ENCODE data around the gene MAP3K1.

Gene MAP3K1

GRCh38 chr5:56850423-56850822 lies 35.1 kb downstream of the MAP3K1 start:
- DNase-seq: no peak

GRCh38 chr5:56851258-56851941 lies 36.1 kb downstream of the MAP3K1 start:
- DNase-seq: peak; percentile 53

DNA sequence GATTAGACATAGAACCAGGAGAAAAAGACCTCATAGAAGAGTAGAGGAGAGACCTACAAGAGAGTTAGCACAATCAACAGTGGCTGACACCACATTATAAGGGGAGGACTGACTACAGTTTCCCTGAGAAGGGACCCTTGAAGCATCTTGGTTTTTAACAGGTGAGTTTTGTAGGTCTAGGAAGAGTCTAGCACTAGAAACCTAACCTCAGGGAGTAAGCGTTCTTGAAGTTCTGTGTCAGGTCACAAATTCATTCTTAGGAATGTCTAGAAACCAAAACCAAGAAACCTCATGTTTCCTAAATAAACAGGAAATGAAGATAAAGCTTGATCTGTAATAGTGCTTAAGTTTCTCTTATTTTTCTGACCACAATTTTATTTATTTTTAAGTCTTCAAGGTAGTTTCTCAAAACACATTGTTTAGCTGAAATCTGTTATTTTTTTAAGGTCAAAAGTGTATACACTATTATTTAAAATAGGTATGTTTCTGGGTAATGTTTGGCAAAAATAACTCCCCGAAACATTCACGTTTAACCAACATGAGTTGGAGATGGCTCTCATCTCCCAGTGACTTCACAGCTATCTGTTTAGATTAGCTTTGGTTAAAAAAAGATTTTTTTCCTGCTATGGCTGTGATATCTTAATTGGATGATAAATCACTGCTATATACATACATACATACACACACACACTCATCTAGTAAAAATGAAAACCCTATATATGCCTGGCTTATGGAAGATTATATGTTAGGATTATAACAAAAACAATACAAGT lies 37.1 kb downstream of the MAP3K1 start:
- peak; percentile 41 for DNase-seq

- no peak for DNase-seq
These were observed 38.3 kb downstream of the MAP3K1 start for GRCh38 chr5:56853698-56854097.

- DNase-seq: no peak
These were observed 39.6 kb downstream of the MAP3K1 start for GRCh38 chr5:56854920-56855319.

- DNase-seq: no peak
These were observed 41.3 kb downstream of the MAP3K1 start for GRCh38 chr5:56856541-56857178.

- DNase-seq: no peak
These were observed 43.6 kb downstream of the MAP3K1 start for GRCh38 chr5:56858777-56859442.

DNA sequence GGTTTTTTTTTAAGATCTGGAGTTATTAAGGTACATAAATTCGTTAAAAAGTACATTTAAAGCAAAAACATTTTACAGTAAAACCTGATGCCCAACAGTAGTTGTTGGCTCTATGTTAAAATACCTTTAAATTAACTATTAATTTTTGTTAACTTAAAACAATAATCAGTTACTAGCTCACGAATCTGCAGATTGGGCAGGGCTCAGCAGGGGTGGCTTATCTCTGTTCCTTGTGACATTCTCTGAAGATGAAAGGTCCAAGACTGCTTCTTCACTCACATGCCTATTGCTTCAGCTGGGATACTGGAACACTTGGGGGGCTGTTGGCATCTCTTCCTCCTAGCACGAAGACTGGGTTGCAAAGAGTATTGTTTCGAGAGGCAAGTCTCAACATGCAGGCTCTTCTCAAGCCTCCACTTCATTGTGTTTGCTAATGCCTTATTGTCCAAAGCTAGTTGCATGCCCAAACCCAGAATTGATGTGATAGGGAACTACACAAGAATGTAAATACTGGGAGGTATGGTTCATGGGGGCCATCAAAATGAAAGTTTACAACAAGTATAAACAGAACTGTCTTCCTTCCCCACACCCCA lies 46.6 kb downstream of the MAP3K1 start:
- DNase-seq: no peak

GRCh38 chr5:56862909-56863308 lies 47.6 kb downstream of the MAP3K1 start:
- DNase-seq: no peak

GRCh38 chr5:56871777-56872176 lies 56.4 kb downstream of the MAP3K1 start:
- no peak for DNase-seq

GRCh38 chr5:56873056-56873455 lies 57.7 kb downstream of the MAP3K1 start:
- no peak for DNase-seq

DNA sequence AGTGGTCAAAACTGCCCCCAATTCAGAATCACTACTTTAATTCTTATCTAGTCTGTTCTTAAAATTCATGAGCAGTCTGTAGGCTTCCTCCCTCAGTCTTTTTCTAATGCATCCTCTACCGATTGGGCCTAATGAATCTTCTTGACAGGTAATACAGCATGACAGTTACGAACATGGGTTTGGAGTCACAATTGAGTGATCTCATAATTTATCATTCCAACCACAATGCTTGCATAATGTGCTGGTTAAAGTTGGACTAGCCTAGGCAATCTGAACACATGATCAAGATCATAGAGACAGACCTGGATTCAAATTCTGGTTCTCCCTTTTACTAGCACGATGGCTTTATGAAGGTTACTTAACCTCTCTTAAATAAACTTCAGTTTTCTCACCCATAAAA lies 61.0 kb downstream of the MAP3K1 start:
- peak; percentile 70 for DNase-seq

GRCh38 chr5:56881571-56881970 lies 66.2 kb downstream of the MAP3K1 start:
- DNase-seq: no peak

- no peak for DNase-seq
These were observed 78.1 kb downstream of the MAP3K1 start for GRCh38 chr5:56893251-56893951.

GRCh38 chr5:56896763-56897162 lies 81.4 kb downstream of the MAP3K1 start:
- DNase-seq: no peak

GRCh38 chr5:56898213-56898612 lies 82.9 kb downstream of the MAP3K1 start:
- DNase-seq: no peak

DNA sequence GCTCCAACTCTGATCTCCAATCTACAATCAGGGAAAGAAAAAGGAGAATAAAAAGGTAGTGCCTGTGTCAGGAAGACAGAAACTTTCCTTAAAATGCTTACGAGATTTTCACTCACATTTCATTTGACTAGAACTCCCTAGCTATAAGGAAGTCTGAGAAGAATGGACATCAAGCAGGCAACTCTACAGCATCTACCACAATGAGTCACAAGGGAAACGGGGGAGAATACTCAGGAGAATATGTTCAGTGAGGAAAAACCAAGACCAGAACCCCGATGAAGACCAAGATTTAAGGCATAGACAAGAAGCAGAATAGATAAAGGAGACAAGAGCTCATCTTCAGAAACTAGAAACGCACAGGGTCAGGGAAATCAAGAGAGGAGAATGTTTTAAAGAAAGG lies 85.0 kb downstream of the MAP3K1 start:
- DNase-seq: peak; percentile 47

DNA sequence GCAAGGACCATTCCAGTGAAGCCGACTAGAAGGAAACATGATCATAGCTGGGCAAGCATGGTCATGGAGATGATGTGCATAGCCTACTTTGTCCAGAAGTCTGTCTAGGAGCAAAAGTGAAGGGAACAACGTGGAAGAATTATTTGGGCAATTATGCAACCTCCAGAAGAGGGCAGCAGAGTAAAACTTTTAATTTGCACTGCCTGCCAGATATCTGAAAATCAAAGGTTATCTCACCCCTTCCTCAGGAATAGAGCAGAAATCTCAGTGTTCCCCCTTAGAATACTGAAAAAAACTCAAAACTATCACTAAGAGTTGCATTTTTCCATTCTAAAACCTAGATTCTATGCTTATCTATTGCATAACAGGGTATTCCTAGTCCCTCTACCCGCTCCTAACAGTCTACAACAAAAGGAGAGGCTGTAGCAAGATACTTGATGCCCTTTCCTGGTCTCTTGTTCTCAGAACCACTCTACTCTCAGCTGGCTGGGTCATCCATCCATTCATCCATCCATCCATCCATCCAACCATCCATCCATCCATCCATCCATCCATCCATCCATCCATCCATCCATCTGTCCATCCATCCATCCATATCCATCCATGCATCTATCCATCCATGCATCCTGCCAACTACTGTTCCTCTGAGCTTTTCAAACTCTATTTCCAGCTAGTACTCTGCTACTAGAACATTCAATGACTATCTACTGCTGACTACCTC lies 85.7 kb downstream of the MAP3K1 start:
- DNase-seq: peak; percentile 47

GRCh38 chr5:56908942-56909293 lies 93.6 kb downstream of the MAP3K1 start:
- no peak for DNase-seq

- peak; percentile 92 for DNase-seq
These were observed 94.2 kb downstream of the MAP3K1 start, which contains the start of gene SETD9 for GRCh38 chr5:56909294-56910209. SETD9 (plus strand) TSS chr5:56909596; CDS start chr5:56909646, 50 bp downstream.

Data from kidney glomerular epithelial cell (primary cell).